C4-2B (cell line): Measurements from ENCODE around the gene ANKS1B.

Experiments
- H3K27ac ChIP-seq: fragments of 450-650 bp; 2 replicates; pipeline ENCODE4 v1.5.1; 2017
- ZFX ChIP-seq: fragments of 450-650 bp; IDR thresholded peaks from 2 replicates; pipeline ENCODE4 v1.6.1; 2017
- TF ChIP-seq, protein P1 (sequence below): fragments of 450-650 bp; conservative IDR thresholded peaks from 2 replicates; pipeline ENCODE4 v1.5.1; 2017; ENCODE audit warnings: mild to moderate bottlenecking

The ANKS1B gene

DNA sequence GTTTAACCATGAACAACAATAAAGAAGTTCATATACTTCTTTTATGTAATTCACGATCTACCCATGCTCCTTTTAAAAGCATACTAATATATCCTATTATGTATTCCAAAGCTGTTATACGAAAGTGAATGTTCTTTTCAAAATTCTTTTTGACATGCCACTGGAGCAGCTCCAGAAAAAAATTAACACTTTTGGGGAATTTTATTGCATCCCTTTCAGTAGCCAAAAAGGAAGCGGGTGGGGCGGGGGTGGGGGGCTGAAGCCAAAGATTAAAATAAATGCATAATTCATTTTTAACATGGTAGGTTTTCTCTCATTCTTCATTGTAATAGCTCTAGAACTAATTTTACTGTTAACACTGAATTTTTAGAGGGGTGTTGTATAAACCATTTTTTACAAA, 123.0 kb downstream of the ANKS1B start:
- no peak for TF ChIP-seq ZFX
- TF ChIP-seq, protein P1, sequence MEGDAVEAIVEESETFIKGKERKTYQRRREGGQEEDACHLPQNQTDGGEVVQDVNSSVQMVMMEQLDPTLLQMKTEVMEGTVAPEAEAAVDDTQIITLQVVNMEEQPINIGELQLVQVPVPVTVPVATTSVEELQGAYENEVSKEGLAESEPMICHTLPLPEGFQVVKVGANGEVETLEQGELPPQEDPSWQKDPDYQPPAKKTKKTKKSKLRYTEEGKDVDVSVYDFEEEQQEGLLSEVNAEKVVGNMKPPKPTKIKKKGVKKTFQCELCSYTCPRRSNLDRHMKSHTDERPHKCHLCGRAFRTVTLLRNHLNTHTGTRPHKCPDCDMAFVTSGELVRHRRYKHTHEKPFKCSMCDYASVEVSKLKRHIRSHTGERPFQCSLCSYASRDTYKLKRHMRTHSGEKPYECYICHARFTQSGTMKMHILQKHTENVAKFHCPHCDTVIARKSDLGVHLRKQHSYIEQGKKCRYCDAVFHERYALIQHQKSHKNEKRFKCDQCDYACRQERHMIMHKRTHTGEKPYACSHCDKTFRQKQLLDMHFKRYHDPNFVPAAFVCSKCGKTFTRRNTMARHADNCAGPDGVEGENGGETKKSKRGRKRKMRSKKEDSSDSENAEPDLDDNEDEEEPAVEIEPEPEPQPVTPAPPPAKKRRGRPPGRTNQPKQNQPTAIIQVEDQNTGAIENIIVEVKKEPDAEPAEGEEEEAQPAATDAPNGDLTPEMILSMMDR = no peak
- H3K27ac ChIP-seq = no peak overlapping the region

DNA sequence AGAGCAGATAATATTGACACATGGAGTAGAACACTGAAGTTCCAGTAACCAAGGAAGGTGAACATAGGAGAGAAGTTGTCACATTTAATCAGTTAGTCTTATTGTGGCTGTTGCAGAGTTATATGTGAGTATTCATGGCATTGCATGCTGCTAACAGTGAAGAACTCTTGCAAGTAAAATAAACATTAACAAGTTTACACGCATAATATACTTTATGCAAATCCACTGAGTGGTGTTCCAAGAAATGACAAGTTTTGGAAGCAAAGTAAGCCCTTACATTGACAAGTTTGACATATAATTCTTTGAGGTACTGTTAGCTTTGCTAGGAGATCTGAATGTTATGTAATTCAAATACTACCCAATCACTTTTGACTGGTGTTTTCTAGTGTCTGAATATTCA, 125.6 kb downstream of the ANKS1B start:
- TF ChIP-seq, protein P1 = no peak
- TF ChIP-seq ZFX = no peak
- H3K27ac ChIP-seq = no peak overlapping the region

DNA sequence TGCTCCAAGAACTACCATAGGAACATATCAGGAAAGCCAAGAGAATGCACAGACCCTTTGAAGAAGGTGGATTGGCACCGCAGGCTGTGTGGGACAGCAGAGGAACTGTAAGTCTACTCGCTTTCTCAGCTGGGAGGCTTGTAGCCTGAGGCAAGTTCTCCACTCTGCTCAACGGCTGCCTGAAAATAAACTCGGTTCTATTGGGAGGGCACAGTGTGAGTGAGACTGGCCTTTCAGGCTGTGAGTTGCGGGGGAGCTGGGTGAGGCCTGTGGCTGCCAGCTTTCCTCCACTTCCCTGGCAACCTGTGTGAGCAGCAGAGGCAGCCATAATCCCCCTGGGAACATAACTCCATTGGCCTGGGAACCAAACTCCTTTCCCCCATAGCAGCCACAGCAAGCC, 132.1 kb downstream of the ANKS1B start:
- no peak for TF ChIP-seq ZFX
- TF ChIP-seq, protein P1 = no peak

DNA sequence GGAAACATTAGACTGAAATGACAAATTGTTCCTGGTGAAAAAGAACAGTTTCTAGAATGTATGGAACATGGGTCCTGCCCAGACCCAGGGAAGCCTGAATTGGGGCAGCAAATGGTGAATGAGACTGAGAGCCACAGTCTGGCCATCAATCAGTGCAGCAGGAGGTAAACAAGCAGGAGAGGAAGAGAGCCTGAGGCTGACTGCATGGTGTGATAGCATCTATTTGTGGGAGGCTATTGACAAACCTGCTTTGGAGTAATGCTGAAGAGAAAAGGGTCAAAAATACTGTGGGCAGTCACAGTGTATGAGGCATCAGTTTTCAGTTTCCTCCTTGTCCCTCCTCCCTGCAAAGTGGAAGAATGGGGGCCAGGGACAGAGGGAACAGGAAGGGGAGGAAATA, 136.8 kb downstream of the ANKS1B start:
- TF ChIP-seq, protein P1 = no peak
- TF ChIP-seq ZFX = no peak

More for the DNA sequence above, 132.1 kb downstream of the ANKS1B start:
- no peak overlapping the region for H3K27ac ChIP-seq

DNA sequence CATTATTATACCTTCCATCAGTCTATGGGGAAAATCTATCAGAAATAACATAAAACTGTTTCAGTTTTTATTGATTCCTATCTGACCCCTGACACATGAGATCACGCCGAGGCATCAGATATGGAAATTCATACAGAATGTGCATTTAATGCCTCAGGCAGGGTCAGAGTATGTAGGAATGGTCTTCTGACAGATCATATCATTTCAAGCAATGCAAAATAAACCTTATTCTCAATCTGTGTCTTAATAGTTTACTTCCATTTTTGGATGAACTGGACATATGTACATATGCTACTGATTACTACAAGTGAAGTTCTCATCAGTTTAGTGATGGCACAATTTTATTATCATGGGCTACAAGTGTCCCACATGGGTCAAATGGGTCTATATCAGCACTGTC, 150.0 kb downstream of the ANKS1B start:
- no peak for TF ChIP-seq ZFX
- TF ChIP-seq, protein P1 = no peak
- no peak overlapping the region for H3K27ac ChIP-seq

More for the DNA sequence above, 136.8 kb downstream of the ANKS1B start:
- H3K27ac ChIP-seq = no peak overlapping the region

DNA sequence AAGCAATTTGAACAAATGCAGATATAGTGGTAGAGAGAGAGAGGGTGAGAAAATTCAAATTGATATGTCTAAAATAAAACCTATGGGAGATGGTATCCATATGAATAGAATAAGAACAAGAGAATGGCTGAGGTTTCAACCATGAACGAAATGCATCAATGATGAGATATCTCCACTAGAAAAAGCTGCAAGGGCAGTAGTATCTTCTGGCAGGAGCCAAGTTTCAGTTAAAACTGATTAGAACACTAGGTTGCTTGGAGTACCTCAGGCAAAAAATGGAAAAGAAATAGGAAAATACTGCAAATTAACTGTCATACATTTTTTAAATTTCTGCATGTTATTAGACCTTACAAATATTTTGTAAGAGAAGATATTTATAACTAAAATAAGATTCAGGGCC, 151.3 kb downstream of the ANKS1B start:
- TF ChIP-seq, protein P1 = no peak
- TF ChIP-seq ZFX = no peak
- H3K27ac ChIP-seq = no peak overlapping the region

DNA sequence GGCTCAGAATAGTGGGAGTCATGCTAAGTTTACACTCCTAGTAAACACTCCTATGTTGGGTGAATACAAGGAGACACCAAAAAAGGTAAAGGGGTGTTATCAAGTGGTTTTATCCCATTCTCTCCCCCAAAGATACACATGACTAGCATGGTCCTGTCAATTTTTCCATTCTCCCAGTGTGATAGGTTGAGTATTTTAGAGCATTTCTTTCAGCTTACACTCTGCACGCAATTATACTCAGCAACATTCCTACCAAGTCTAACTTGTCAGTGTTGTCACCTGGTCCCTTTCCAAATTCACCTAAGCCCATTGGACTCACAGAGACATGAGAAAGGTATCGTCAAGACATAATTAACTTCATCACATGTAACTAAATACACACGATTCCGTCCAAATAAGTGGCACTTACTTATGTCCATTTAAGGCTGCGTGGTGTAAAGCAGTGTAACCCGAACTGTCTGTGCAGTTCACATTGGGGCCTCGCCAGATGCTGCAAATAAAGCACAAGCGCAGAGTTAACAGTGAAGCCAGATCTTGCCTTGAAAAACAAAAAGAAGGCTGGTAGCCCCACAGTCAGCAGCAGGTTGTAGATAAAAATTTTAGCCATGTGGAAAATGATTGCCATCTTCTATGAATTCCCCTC, 159.7 kb downstream of the ANKS1B start:
- no peak for TF ChIP-seq ZFX
- TF ChIP-seq, protein P1 = no peak

More for the DNA sequence above, 159.7 kb downstream of the ANKS1B start:
- H3K27ac ChIP-seq = no peak overlapping the region
